ENCODE results near the gene KCNC1.

The KCNC1 gene

GRCh38 chr11:17762309-17762974, 27.9 kb downstream of the KCNC1 start:
- DNase-seq (ENCODE audit: low read depth), result no peak

GRCh38 chr11:17763244-17763643, 28.7 kb downstream of the KCNC1 start:
- H3K4me3 ChIP-seq (ENCODE audit: control insufficient read depth, low read depth, low read length), result no peak overlapping the region
- TF ChIP-seq, protein P1, sequence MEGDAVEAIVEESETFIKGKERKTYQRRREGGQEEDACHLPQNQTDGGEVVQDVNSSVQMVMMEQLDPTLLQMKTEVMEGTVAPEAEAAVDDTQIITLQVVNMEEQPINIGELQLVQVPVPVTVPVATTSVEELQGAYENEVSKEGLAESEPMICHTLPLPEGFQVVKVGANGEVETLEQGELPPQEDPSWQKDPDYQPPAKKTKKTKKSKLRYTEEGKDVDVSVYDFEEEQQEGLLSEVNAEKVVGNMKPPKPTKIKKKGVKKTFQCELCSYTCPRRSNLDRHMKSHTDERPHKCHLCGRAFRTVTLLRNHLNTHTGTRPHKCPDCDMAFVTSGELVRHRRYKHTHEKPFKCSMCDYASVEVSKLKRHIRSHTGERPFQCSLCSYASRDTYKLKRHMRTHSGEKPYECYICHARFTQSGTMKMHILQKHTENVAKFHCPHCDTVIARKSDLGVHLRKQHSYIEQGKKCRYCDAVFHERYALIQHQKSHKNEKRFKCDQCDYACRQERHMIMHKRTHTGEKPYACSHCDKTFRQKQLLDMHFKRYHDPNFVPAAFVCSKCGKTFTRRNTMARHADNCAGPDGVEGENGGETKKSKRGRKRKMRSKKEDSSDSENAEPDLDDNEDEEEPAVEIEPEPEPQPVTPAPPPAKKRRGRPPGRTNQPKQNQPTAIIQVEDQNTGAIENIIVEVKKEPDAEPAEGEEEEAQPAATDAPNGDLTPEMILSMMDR (conservative IDR thresholded peaks at IDR 0.05; ENCODE audit: control insufficient read depth, insufficient read depth, low read depth, low read length), result no peak
- DNase-seq (ENCODE audit: low read depth), result no peak

More at GRCh38 chr11:17762309-17762974, 27.9 kb downstream of the KCNC1 start:
- TF ChIP-seq, protein P1 (conservative IDR thresholded peaks at IDR 0.05; ENCODE audit: control insufficient read depth, insufficient read depth, low read depth, low read length), result no peak
- no peak overlapping the region for H3K4me3 ChIP-seq (ENCODE audit: control insufficient read depth, low read depth, low read length)

DNA sequence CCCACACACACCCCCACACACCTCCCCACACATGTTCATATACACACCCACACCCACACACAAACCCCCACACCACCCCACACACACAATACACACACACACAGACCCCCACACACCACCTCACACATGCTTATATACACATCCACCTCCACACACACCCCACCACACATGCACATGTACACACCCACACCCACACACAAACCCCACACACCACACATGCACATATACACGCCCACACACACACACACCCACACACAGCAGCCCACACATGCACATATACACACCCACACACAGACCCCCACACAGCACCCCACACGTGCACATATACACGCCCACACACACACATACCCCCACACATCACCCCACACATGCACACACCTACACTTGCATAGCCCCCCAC, 29.1 kb downstream of the KCNC1 start:
- TF ChIP-seq, protein P1 (conservative IDR thresholded peaks at IDR 0.05; ENCODE audit: control insufficient read depth, insufficient read depth, low read depth, low read length), result no peak
- no peak for DNase-seq (ENCODE audit: low read depth)
- no peak overlapping the region for H3K4me3 ChIP-seq (ENCODE audit: control insufficient read depth, low read depth, low read length)

DNA sequence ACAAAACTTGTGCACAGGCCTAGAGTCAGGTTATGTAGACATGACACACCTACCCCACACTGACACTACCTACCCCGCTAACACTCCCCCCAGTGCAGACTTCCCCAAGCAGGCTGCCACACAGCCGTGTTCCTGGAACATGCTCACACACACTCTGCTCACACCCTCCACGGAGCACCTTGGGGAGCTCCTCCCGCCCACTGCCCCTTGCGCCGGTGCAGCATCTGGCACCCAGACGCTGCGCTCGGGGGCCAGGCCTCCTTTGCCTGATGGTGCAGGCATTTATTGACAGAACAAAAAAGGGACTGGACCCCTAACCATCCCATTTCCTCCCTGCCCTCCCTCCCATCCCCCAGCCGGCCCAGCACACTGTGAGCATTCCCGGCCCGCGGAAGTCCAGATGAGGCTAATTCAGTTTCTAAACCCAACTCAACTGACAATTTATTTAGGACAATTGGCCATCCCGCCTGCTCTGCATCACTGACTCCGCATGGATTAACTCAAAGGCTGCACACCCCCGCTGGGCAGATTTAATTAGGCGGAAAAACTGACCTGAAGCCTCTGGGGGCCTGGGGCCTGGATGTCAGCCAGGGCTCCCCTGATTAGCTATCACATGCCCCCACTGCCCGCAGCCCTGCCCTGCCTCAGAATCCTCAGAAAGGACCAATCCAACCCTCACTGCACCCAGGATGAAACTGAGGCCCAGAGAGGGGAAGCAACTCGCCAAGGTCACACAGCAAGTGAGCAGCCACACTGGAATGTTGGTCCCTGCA, 30.1 kb downstream of the KCNC1 start:
- no peak for DNase-seq (ENCODE audit: low read depth)
- TF ChIP-seq, protein P1 (conservative IDR thresholded peaks at IDR 0.05; ENCODE audit: control insufficient read depth, insufficient read depth, low read depth, low read length), result no peak
- no peak overlapping the region for H3K4me3 ChIP-seq (ENCODE audit: control insufficient read depth, low read depth, low read length)

DNA sequence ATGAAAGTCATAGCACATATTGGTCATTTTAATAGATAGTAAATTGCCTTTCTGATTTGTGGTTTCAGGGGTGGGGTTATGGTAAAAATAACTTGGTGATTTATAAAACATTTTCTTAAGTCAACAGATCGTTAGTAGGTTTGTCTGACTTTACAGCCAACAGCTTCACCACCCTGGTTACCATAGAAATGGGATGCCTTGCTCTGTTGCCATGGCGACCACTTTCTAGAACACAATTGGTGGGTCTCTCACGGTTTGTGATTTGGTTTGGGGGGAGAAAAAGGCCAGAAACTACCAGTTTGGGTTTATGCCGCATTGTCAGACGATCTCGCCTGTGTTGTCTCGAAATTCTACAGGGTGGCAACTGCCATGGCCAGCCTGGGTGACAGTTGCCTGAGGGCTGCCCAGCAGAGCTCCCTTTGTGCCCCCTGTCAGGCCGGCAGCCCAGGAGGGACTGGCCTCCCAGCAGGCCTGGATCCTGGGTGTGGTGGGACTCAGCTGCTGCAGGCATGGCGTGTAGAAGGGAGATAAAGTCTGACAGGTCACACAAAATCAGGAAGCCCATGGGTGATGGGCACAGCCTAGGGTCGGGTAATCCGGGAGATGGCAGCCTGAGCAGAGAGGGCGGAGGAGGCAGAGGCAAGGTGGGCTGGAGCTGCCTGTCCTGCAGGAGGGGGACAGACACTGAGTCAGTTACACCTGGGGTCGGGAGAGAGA, 30.9 kb downstream of the KCNC1 start:
- TF ChIP-seq, protein P1 (conservative IDR thresholded peaks at IDR 0.05; ENCODE audit: control insufficient read depth, insufficient read depth, low read depth, low read length), result no peak
- no peak overlapping the region for H3K4me3 ChIP-seq (ENCODE audit: control insufficient read depth, low read depth, low read length)
- DNase-seq (ENCODE audit: low read depth), result no peak

DNA sequence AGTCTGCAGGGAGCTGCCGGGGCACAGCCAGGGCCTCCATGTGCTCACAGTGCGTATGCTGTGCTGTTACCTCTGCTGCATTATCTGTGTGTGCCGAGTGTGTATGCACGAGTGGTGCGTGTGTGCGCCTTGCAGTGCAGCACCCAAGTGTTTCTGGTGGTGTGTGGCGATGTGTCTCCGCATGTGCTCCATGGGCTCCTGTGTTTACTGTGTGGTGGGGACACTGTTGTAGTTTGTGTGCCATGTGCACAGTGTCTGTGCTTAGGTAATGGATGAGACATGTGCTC, 31.4 kb downstream of the KCNC1 start:
- H3K4me3 ChIP-seq (ENCODE audit: control insufficient read depth, low read depth, low read length), result no peak overlapping the region
- TF ChIP-seq, protein P1 (conservative IDR thresholded peaks at IDR 0.05; ENCODE audit: control insufficient read depth, insufficient read depth, low read depth, low read length), result no peak
- DNase-seq (ENCODE audit: low read depth), result no peak

All from fibroblast of mammary gland (primary cell).